HG03139 (cell line): Measurements from ENCODE around the gene LILRB3.
"Not testable (repeated sequence)": the region's sequence is repeated elsewhere in the genome, so short reads cannot be mapped to it uniquely, and the experiment has no call there.

Experiments
- ATAC-seq: cut with Tn5 transposase; IDR thresholded peaks from one replicate; pipeline ENCODE4 v1.9.1; 2021; ENCODE audit not compliant: unreplicated experiment

The LILRB3 gene

GRCh38 chr19:54222474-54223276 is at the start of gene LILRB3:
TSS of gene LILRB3 (minus strand) at chr19:54223007. CDS start at chr19:54222976, 31 bp downstream.
- not testable (repeated sequence) for ATAC-seq

- not testable (repeated sequence) for ATAC-seq
These were observed 49.4 kb upstream of the LILRB3 start for GRCh38 chr19:54272181-54272580.

- ATAC-seq, result not testable (repeated sequence)
These were observed 48.8 kb upstream of the LILRB3 start for GRCh38 chr19:54271587-54271986.

GRCh38 chr19:54271106-54271505 is 48.3 kb upstream of the LILRB3 start:
- no peak for ATAC-seq

DNA sequence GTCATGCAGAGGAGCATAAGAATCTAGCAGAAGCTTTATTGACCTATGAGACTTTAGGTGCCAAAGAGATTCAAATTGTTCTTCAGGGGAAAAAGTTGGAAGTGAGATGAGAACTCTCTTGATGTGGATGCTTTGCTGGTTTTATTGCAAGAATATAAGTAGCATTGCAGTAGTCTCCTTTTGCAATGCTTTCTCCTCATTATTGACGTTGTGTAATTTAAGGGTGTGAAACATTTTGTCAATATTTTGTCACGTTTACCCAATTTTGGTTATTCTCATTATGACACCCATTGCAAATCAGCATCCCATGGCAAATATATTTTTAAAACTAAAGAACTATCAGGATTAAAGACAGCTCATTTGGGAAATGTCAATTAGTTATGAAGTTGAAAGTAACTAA is 46.1 kb upstream of the LILRB3 start:
- ATAC-seq, result no peak

DNA sequence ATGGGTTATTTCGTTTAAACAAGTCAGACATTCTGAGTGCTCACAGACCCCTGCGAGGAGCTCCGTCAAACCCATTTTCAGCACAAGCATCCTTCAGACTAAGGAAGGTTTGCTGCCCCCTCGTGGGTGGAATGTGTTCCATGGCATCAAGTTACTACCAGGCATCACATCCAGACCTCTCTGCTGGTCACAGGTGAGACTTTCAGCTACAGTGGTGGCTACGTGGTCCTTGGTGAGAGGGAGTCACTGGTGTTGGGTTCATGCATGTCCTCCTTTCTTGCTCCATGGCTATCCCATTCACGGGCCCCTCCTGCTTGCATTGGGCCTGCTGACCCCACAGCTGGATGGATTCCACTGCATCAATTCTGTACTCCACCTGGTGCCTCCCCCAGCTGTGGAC is 43.3 kb upstream of the LILRB3 start:
- ATAC-seq, result no peak

GRCh38 chr19:54262470-54262869 is 39.7 kb upstream of the LILRB3 start:
- no peak for ATAC-seq

DNA sequence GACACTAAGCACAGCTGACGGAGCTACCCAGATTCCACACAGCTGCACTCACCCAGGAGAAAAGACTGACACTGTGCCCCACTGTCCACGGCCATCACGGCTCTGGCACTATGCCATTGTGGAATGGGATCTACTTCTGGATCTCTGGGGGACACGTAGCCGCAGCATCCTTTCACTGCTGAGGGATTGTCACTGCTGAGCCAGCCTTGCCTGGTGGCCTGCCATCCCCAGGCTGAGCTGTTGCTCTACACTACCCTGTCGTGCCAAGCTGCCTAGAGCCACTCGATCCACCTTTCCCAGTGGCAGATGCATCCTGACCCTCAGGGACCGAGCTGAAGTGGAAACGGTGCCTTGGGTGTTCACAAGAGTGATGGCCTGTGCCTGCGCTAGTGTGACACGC is 39.3 kb upstream of the LILRB3 start:
- no peak for ATAC-seq

- ATAC-seq, result no peak
These were observed 34.3 kb upstream of the LILRB3 start, which contains the start of gene LILRB5 for GRCh38 chr19:54257116-54257480. TSS of gene LILRB5 (minus strand) at chr19:54257273. CDS start at chr19:54257193, 80 bp downstream.

DNA sequence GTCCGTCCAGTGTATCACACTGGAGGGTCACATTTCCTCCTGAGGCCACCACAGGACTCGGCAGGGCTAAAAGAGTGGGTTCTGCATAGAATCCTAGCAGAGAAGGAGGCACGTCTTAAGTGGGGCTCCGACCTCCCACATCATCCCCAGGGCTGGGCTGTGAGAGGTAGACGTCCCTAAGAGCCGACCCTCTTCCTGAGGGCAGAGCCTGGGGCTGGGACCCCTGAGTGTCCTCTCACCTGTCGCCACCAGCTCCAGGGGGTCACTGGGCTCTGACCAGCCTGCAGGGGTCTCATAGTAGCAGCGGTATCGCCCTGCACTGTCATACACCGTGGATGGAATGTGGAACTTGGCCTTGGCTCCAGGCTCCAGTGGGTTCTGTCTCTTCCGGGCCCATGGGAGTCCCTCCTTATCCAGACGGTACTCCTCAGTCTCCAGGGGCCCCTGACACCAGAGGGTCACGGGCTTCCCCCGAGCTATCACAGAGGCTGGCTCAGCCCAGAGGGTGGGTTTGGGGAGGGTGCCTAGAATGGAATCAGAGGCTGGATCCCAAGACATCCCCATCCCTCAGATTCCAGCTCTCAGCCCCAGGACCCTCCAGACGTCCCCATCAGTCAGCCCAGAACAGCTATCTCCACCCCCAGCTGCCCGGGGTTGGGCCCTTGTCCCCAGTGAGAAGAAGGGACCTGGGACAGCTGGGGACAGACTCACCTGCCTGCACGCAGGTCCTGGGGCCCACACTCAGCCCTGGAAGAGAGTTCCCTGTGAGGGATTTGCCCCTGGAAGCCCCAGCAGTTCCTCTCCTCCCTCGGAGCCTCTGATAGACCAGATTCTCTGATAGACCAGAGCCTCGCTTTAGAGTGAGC is 33.7 kb upstream of the LILRB3 start:
- ATAC-seq, result no peak

- no peak for ATAC-seq
These were observed 32.4 kb upstream of the LILRB3 start for GRCh38 chr19:54255105-54255775.

DNA sequence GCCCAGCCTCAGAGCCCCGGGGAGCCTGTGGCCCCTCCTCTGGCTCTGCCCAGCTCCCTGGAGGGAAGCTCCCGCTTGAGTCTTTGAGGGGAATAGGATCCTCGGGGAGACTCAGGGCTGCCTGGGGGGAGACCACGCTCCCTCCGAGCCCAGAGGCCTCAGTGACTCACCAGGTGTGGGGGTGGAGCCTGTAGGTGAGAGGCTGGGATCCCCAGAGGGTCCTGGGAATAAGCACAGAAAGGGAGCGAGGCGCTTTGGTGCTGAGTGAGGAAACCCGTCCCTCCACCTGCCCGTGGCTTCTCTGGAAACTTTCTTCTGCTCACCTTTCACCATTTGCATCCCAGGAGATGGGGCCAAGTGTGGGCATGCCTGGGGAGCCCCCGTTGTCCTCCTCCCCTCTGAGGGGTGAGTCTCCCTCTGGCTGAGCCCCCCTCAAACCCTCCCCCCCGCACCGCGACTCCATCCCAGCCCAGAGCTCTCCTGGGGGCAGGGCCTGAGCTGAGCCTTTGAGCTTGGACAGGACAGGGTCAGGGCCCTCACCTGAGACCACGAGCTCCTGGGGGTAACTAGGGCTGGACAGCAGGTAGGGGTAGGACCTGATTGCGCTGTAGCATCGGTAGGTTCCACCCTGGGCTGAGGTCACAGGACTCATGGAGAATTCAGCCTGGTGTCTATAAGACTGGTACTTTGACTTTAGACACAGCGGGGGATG is 31.5 kb upstream of the LILRB3 start:
- no peak for ATAC-seq

- no peak for ATAC-seq
These were observed 30.8 kb upstream of the LILRB3 start for GRCh38 chr19:54253331-54254194.

DNA sequence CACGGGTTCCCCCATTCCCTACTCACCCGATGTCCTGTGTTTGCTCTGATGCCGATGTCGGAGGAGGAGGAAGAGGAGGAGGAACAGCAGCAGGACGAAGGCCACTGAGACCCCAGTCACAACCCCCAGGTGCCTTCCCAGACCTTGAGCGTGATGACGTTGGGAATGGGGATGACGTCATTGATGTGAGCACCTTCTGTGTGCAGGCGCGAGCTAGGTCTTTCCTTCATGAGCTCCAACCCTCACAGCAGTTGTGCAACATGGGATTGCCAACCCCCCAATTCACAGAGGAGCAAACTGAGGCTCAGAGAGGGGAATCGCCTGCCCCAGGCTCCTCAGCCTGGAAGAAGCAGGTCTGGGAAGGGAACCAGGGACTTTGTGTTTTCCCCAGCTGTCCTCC is 30.0 kb upstream of the LILRB3 start:
- no peak for ATAC-seq

DNA sequence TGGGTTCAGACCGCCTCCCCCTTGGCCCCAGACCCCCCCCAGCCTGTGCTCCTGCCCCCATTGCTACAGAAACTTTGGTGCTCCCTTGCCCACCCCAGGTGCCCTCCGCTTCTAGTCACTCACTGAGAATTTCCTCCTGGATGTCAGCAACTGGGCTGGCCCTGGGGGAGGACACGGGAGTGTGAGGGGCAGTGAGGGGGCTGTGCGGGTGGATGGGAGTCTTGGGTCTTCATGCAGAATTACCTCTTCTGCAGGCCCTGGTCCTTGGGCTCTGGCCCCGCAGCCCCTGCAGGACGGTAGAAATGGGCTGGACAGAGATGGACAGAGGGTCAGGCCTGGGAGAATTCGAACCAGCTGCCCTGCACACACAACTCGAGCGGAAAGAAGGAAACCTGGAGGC is 29.4 kb upstream of the LILRB3 start:
- ATAC-seq, result no peak

- no peak for ATAC-seq
These were observed 25.3 kb upstream of the LILRB3 start for GRCh38 chr19:54248016-54248601.

DNA sequence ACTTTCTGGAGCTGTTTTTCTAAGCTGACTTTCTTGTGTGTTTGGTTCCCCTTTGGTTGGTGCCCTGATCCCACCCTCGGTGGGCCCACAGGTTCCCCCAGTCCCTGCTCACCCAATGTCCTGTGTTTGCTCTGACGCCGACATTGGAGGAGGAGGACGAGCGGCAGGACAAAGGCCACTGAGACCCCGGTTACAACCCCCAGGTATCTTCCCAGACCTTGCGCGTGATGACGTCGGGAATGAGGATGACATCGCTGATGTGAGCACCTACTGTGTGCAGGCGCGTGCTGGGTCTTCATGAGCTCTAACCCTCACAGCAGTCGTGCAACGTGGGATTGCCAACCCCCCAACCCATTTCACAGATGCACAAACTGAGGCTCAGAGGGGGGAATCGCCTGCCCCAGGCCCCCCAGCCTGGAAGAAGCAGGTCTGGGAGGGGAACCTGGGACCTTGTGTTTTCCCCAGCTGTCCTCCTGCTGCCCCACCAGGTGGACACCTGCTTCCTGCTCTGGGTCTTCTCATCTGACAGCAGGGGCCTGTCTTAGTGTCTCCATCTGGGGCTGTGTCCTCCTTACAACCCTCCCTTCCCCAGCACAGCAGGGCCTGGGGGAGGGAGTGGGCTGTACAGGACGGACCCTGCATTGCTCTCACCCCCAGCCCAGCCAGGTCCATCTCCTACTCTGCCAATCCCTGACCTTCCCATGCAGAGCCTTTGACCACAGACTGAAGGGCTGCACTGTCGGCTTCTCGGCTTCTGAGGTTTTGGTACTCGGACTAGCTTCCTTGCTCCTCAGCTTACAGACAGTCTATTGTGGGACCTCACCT is 24.5 kb upstream of the LILRB3 start:
- ATAC-seq, result no peak

- no peak for ATAC-seq
These were observed 23.1 kb upstream of the LILRB3 start for GRCh38 chr19:54245936-54246335.

DNA sequence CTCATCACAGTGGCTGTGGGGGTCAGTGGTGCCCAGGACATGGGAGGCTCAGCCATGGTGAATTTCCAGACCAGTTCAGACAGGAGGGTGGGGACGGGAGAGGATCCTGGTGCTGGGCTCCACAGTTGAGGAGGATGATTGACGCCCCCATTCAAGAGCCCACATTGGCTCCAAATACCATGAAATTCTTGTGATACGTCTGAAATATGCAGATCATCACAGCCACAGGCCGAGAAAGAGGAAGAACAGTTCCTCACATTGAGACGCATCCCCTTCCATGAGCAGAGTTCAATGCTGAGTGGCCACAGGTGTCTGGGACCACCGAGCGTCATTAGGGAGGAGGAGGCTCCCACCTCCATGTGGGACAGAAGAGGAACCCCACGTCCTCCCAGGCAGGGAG is 21.0 kb upstream of the LILRB3 start:
- not testable (repeated sequence) for ATAC-seq
